ENCODE data around the gene BACH2.

DNA sequence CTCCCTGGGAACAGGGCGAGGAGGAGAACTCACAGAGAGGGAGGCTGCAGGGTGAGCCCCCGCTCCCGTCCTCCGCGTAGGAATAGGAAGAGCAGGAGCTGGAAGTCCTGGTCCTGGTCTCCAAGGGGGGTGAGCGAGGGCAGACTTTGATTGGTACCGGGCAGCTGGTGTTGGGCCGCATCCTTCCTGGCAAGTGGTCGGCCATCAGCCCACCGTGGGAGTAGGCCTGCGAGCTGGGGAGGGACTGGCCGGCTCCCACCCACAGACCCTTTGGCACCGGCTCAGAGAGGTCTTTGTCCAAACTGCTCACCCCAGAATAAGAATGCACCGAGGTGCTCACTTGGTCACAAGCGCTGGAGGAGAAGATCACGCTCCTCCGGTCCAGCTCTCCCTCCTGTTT, 346.2 kb downstream of the BACH2 start:
- TF ChIP-seq, protein P1, sequence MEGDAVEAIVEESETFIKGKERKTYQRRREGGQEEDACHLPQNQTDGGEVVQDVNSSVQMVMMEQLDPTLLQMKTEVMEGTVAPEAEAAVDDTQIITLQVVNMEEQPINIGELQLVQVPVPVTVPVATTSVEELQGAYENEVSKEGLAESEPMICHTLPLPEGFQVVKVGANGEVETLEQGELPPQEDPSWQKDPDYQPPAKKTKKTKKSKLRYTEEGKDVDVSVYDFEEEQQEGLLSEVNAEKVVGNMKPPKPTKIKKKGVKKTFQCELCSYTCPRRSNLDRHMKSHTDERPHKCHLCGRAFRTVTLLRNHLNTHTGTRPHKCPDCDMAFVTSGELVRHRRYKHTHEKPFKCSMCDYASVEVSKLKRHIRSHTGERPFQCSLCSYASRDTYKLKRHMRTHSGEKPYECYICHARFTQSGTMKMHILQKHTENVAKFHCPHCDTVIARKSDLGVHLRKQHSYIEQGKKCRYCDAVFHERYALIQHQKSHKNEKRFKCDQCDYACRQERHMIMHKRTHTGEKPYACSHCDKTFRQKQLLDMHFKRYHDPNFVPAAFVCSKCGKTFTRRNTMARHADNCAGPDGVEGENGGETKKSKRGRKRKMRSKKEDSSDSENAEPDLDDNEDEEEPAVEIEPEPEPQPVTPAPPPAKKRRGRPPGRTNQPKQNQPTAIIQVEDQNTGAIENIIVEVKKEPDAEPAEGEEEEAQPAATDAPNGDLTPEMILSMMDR (conservative IDR thresholded peaks at IDR 0.05 in 1 of 2, IDR thresholded peaks at IDR 0.05 in 1 of 2; ENCODE audit: low read depth in 1 of 2, low read length in 2 of 2) = no peak
- no peak for TF ChIP-seq EZH2 (IDR thresholded peaks at IDR 0.05; ENCODE audit: low read length, missing control alignments)

Measured in fibroblast of lung (primary cell).